Measurements from ENCODE around the gene SEMA4D.
A peak's percentile ranks its signal among the peaks of the same experiment; 100 is the strongest.

Gene SEMA4D

DNA sequence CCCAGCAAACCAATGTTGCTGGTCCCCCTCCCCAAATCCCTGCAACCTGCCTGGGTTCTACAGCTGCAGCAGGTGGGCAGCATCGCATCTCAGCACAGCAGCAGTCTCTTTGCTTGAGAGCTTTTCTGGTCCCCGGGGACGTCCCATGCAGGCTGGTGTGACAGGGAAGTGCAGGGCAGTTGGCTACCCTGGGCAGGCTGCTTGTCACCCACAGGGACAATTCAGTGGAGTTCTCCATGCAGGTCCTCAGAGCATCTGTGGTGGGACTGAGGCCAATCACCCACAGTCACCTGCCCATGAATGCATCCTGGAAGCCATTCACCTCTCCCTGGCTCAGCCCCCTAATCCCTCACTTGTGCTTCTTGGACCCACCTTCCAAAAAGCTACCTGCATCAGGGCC is 43.9 kb upstream of the SEMA4D start:
- TF ChIP-seq, protein P1, sequence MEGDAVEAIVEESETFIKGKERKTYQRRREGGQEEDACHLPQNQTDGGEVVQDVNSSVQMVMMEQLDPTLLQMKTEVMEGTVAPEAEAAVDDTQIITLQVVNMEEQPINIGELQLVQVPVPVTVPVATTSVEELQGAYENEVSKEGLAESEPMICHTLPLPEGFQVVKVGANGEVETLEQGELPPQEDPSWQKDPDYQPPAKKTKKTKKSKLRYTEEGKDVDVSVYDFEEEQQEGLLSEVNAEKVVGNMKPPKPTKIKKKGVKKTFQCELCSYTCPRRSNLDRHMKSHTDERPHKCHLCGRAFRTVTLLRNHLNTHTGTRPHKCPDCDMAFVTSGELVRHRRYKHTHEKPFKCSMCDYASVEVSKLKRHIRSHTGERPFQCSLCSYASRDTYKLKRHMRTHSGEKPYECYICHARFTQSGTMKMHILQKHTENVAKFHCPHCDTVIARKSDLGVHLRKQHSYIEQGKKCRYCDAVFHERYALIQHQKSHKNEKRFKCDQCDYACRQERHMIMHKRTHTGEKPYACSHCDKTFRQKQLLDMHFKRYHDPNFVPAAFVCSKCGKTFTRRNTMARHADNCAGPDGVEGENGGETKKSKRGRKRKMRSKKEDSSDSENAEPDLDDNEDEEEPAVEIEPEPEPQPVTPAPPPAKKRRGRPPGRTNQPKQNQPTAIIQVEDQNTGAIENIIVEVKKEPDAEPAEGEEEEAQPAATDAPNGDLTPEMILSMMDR (IDR thresholded peaks at IDR 0.05; ENCODE audit: insufficient read depth, low read depth, low read length, missing control alignments) = no peak
- peak; percentile 34 for DNase-seq (ENCODE audit: low read depth)
- H3K4me3 ChIP-seq (ENCODE audit: low read depth, low read length) = no peak overlapping the region

DNA sequence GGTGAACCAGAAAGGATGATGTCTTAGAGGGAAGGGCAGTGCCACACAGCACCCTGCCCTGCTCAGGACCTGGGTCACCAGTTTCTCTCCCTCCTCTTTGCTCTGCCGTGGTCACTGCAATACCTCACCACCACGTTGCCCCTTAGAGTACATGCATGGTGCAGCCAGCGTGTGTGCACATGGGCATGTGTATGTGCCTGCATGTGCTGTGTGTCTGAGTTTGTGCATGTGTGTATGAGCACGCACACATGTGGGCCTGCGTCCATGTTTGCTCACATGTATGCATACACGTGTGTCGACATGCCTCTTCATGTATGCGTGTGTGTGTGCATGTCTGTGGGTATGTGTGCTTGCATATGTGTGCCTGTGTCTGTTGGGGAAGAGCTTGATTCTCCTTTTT is 41.5 kb upstream of the SEMA4D start:
- no peak overlapping the region for H3K4me3 ChIP-seq (ENCODE audit: low read depth, low read length)
- TF ChIP-seq, protein P1 (IDR thresholded peaks at IDR 0.05; ENCODE audit: insufficient read depth, low read depth, low read length, missing control alignments) = no peak
- DNase-seq (ENCODE audit: low read depth) = no peak

DNA sequence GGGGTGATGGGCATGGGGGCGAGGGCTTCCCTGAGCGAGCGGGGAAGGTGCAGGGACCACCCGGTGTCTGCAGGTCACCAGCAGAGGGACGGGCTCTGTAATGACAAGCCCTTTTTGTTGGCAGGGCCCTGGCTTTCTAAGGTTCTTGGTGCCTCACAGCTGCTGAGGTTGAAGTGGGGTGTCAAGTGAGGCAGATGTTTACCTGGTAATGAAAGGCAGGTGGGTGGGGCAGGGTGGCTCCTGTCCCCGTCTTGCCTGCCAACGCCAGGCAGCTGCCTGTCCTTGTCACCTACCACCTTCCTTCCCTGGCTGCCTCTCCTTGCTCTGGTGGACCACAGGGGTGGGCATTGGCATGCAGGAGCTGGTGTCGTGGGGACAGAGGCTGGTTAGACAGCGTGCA is 41.0 kb upstream of the SEMA4D start:
- H3K4me3 ChIP-seq (ENCODE audit: low read depth, low read length) = no peak overlapping the region
- no peak for DNase-seq (ENCODE audit: low read depth)
- TF ChIP-seq, protein P1 (IDR thresholded peaks at IDR 0.05; ENCODE audit: insufficient read depth, low read depth, low read length, missing control alignments) = no peak

DNA sequence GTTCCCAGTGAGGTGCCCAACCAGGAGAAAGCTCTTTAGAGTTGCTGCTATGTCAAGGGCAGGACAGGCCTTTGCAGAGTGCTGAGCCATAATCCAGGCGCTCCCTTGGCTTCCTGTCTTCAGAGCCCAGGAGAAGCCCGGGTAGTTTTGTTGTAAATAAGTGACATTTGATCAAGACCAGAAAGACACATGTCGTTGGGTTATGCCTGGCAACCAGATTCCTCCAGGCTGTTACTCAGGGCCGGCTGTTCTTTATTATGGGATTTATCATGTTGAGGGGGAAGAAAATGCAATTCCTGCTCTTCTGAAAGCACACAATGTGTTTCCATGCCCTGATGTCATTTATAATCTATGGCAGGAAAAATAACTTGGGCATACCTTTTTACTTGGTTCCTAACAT is 39.3 kb upstream of the SEMA4D start:
- H3K4me3 ChIP-seq (ENCODE audit: low read depth, low read length) = no peak overlapping the region
- DNase-seq (ENCODE audit: low read depth) = no peak
- TF ChIP-seq, protein P1 (IDR thresholded peaks at IDR 0.05; ENCODE audit: insufficient read depth, low read depth, low read length, missing control alignments) = no peak

DNA sequence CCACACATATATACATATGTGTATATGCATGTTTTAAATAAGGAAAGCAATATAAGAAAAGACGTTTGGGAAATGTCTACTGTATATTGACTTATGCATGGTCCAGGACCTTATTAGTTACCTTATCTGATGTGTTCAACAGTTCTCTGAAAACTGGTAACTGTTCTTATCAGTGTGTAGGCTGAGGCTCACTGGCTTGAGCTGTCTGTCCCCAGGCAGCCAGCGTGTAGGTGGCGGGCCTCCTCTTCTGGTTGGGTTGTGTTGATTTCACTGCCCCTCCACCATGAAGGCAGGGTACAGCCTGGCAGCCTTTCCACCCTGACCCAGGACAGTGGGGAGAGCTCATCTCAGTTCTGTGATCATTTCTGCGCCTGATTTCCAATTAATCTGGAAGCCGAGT is 38.7 kb upstream of the SEMA4D start:
- no peak for DNase-seq (ENCODE audit: low read depth)
- no peak overlapping the region for H3K4me3 ChIP-seq (ENCODE audit: low read depth, low read length)
- TF ChIP-seq, protein P1 (IDR thresholded peaks at IDR 0.05; ENCODE audit: insufficient read depth, low read depth, low read length, missing control alignments) = no peak

DNA sequence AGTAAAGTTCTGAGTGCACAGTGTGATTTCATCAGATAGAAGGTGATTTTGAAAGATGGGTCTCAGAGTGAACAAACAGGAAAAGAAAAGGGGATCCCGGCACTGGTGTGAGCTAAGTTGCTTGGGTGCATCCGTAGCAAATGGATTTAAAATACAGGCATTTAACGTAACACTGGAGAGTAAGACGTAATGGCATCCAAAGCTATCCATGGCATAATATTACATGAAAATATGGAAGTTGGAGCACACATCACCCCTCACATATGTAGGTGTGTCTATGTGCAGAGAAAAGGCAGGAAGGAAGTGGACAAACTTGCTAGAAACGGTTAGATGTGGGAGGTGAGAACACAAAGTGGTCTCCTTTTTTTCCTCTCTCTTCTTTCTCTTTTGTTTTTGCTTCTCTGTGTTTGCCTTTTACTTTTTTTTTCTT is 38.2 kb upstream of the SEMA4D start:
- TF ChIP-seq, protein P1 (IDR thresholded peaks at IDR 0.05; ENCODE audit: insufficient read depth, low read depth, low read length, missing control alignments) = no peak
- H3K4me3 ChIP-seq (ENCODE audit: low read depth, low read length) = no peak overlapping the region
- peak; percentile 57 for DNase-seq (ENCODE audit: low read depth)

DNA sequence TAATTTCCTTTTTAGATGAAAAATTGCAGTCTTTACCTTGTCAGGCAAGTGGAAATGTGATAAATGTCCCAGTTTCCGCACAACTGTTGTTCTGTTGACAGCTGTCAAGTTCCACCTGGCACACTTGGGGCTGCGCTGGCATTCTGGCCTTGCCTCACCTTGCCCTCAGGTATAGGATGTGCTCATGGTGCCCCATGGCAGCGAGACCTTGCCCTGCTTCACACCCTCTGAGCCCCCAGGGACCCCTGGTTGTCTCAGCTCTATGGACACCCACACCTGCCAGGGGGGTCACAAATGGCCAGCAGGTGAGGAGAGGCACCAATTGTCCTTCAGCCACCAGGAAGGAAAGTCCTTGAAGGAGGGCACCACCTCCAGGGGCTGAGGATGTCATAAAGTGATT is 37.5 kb upstream of the SEMA4D start:
- no peak overlapping the region for H3K4me3 ChIP-seq (ENCODE audit: low read depth, low read length)
- no peak for DNase-seq (ENCODE audit: low read depth)
- TF ChIP-seq, protein P1 (IDR thresholded peaks at IDR 0.05; ENCODE audit: insufficient read depth, low read depth, low read length, missing control alignments) = no peak
